Heart left ventricle (tissue), 16 donors: ENCODE measurements around the gene AIMP1. TPM values are rescaled to one million over a fixed set of nuclear protein-coding genes. Genes with fewer than 3 reads are reported as not detected.

Source experiments
- ATAC-seq, 4 donors: fragments of 200-7000 bp; cut with Tn5 transposase; one replicate each; pipeline ENCODE4 v1.9.1; 2020 to 2022; ENCODE audit warnings: moderate library complexity in 4 of 4, mild to moderate bottlenecking in 3 of 4, moderate number of reproducible peaks in 1 of 4
- DNase-seq, 5 donors: peaks; one replicate each; pipeline ENCODE4 v3.0.0-alpha.2; 2020
- H3K27ac ChIP-seq, 12 donors: fragments of 200-600 bp; sonication (generic) in 4 of 12; one replicate each; pipeline versions ENCODE4 v1.5.0 to v1.8.0; 2016 to 2022; ENCODE audit warnings: mild to moderate bottlenecking in 2 of 12
- H3K27me3 ChIP-seq, 9 donors: fragments of 200-600 bp; sonication (generic) in 2 of 9; one replicate each; pipeline versions ENCODE4 v1.5.1 to v1.8.0; 2016 to 2022; ENCODE audit warnings: mild to moderate bottlenecking in 3 of 9
- H3K36me3 ChIP-seq, 9 donors: fragments of 200-600 bp; sonication (generic) in 2 of 9; one replicate each; pipeline versions ENCODE4 v1.5.0 to v1.8.0; 2018 to 2022; ENCODE audit warnings: mild to moderate bottlenecking in 2 of 9
- H3K4me1 ChIP-seq, 12 donors: fragments of 200-600 bp; sonication (generic) in 4 of 12; one replicate each; pipeline versions ENCODE4 v1.5.0 to v1.8.0; 2016 to 2022; ENCODE audit warnings: mild to moderate bottlenecking in 3 of 12
- H3K4me3 ChIP-seq, 12 donors: fragments of 200-600 bp; sonication (generic) in 4 of 12; one replicate each; pipeline versions ENCODE4 v1.5.0 to v1.8.0; 2017 to 2022; ENCODE audit warnings: mild to moderate bottlenecking in 9 of 12, moderate library complexity in 4 of 12
- H3K9me3 ChIP-seq, 12 donors: fragments of 200-600 bp; sonication (generic) in 4 of 12; one replicate each; pipeline versions ENCODE4 v1.5.0 to v1.8.0; 2016 to 2022; ENCODE audit warnings: mild to moderate bottlenecking in 1 of 12
- POLR2A ChIP-seq, 2 donors: fragments of 450-650 bp; IDR thresholded peaks; one replicate each; pipeline ENCODE4 v1.6.1; 2017; ENCODE audit warnings: antibody characterized with exemption in 2 of 2, mild to moderate bottlenecking in 2 of 2, moderate library complexity in 2 of 2
- WGBS, 4 donors: extraction: QIAGEN DNeasy Blood & Tissue Kit in 2 of 4; methylation state at CpG; one replicate each; pipeline versions ENCODE4 v1.1.5 to v1.1.7; 2013 to 2018; 5-methylcytosine and 5-hydroxymethylcytosine counted together
- intact Hi-C, 10 donors: fragments of 100-400 bp; cut with DNase I; formaldehyde crosslinking; loops; one replicate each; pipeline versions ENCODE4 v1.11.1 to v1.14.2; 2022
- polyA plus RNA-seq, 2 donors: library from polyadenylated mRNA; stranded (reverse); fragments of 200-250 nt; gene quantifications; one replicate each; pipeline ENCODE4 v1.2.3, GENCODE V29; 2013
- total RNA-seq, 9 donors: library from RNA; depleted of rRNA in 2 of 9; stranded (reverse); fragments of >200 nt in 2 of 9; fragmentation: NEBNext Ultra II Directional in 3 of 9; extraction: Animal tissue kit (Norgen Biotek cat#: 25700) in 3 of 9; gene quantifications; one replicate each; pipeline versions ENCODE4 v1.1.0 to v1.2.4, GENCODE V29; 2016 to 2023
- TF ChIP-seq, protein P1 (sequence below), 12 donors: fragments of 200-600 bp; sonication (generic) in 4 of 12; IDR thresholded peaks; one replicate each; pipeline versions ENCODE4 v1.5.0 to v1.8.0; 2018 to 2022; ENCODE audit warnings: antibody characterized with exemption in 12 of 12, mild to moderate bottlenecking in 5 of 12
- donor health status: ischemic (EF 13 %, LVEDD 7.1; RV severe dilation, severe dysfunction).
- donor health status: healthy with polysubstance abuse.
- donor health status: DM: no; HTN: yes; CAD: no.
- donor health status: DM: no; HTN: no; CAD: no.
- donor health status: ischemic (EF 25% LVEDD 6.9; RV normal size, moderate dysfunction).
- donor health status: ischemic (EF 25% LVEDD 5.7; RV mildly dilated, moderate dysfunction).
- donor health status: healthy.
- donor health status: DM: yes; HTN: yes; CAD: no.
- donor health status: ischemic (EF 35%, LVEDD 5.7; RV mildly dilated, moderate dysfunction).
- donor health status: nonischemic (EF 11% LVEDD 7.7; RV severe dilation, severe dysfunction).
- donor health status: DM: yes; HTN: yes; CAD: no.
- donor health status: PGD.
- donor health status: ischemic (EF 29% LVEDD 5.4; RV normal size, mild dysfunction).
- donor health status: nonischemic (EF 23%, LVEDD 6.1; RV moderate dilation, normal function).

Gene AIMP1
- total and polyA plus RNA-seq, 11 donors, result 15.6 to 37.7 (median 29.4) TPM

DNA sequence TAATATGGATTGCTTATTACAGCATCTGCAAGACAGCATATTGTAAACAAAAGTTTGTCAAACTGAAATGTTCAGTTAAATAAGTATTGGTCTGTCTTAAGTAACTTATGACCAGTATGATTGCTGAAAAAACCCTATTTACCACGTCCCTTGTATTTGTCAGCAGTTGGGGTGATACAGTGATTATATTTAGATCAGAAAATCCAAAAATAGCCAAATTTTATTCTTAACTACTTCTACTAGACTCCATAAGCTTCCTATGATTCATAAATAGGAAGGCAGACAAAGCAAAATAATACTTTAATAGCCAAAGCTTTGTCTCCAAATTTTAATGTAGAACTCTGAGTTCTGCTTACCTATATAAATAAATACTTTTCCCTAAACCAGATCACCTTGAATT is 45.6 kb upstream of the AIMP1 start:
- Histone ChIP-seq H3K9me3 (no peaks in the 10 kb centered on the region), H3K4me1 (peaks cover 0 to 8% (median 0%) of the 10 kb centered on the region in 12 donors), H3K36me3 (peaks cover 0 to 4% (median 0%) of the 10 kb centered on the region in 9 donors), H3K27ac (no peak overlapping the region), H3K27me3 (no peaks in the 10 kb centered on the region), H3K4me3 (no peak overlapping the region)
- intact Hi-C loops, result no loop called here
- ATAC-seq (no peak), DNase-seq (no peak)
- TF ChIP-seq POLR2A (IDR thresholded peaks at IDR 0.05), result no peak
- TF ChIP-seq, protein P1, sequence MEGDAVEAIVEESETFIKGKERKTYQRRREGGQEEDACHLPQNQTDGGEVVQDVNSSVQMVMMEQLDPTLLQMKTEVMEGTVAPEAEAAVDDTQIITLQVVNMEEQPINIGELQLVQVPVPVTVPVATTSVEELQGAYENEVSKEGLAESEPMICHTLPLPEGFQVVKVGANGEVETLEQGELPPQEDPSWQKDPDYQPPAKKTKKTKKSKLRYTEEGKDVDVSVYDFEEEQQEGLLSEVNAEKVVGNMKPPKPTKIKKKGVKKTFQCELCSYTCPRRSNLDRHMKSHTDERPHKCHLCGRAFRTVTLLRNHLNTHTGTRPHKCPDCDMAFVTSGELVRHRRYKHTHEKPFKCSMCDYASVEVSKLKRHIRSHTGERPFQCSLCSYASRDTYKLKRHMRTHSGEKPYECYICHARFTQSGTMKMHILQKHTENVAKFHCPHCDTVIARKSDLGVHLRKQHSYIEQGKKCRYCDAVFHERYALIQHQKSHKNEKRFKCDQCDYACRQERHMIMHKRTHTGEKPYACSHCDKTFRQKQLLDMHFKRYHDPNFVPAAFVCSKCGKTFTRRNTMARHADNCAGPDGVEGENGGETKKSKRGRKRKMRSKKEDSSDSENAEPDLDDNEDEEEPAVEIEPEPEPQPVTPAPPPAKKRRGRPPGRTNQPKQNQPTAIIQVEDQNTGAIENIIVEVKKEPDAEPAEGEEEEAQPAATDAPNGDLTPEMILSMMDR (IDR thresholded peaks at IDR 0.05), result no peak
- WGBS, 4 donors, result 26 to 47% (median 35%) methylated on average over 1 of the region's 1 CpG

DNA sequence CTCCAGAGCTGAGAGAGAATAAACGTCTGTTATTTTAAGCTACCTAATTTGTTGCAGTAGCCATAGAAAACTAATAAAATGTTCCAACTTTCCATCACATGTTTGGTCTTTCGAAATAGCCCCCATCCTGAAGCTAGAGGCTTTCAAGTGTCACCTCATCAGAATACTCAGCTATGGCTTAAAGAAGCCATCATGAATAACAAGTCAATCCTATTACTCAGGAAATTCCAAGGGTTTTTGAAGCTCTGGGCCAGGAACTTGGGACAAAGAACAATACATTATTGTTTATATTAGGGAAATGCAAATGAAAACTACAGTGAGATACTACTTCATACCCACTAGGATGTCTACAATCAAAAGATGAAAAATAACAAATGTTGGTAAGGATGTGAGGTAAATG is 42.5 kb upstream of the AIMP1 start:
- ATAC-seq, result no peak
- Histone ChIP-seq H3K4me3 (no peak overlapping the region), H3K36me3 (peaks cover 0 to 4% (median 0%) of the 10 kb centered on the region in 9 donors), H3K4me1 (peaks cover 0 to 8% (median 0%) of the 10 kb centered on the region in 12 donors), H3K27ac (no peak overlapping the region), H3K27me3 (no peaks in the 10 kb centered on the region), H3K9me3 (no peaks in the 10 kb centered on the region)
- DNase-seq, result no peak
- TF ChIP-seq, protein P1 (IDR thresholded peaks at IDR 0.05), result no peak
- no peak for TF ChIP-seq POLR2A (IDR thresholded peaks at IDR 0.05)
- 76 to 82% (median 80%) methylated on average over 2 of the region's 2 CpGs for WGBS, 4 donors
- intact Hi-C loops, result no loop called here

DNA sequence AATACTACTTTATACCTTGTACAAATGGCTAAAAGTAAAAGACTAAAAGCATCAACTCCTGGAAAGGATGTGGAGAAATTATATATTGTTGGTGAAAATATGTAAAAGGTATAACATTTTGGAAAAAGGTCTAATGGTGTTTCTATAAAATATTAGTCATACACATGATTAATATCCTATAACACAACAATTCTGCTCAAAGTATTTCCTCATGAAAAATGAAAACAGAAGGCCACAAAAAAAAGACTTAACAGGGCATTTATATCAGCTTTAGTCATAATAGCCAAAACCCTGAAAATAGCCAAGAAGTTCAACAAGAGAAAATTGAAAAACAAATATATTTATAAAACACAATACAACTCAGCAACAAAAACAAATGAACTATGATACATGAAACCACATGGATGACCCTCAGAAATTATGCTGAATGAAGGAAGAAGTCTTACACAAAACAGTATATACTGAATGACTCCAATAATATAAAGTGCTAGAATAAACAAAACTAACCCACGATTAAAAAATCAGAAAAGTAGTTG is 39.1 kb upstream of the AIMP1 start:
- TF ChIP-seq POLR2A (IDR thresholded peaks at IDR 0.05), result no peak
- TF ChIP-seq, protein P1 (IDR thresholded peaks at IDR 0.05), result no peak
- intact Hi-C loops, result no loop called here
- H3K36me3 ChIP-seq, result peaks cover 0 to 4% (median 0%) of the 10 kb centered on the region in 9 donors

DNA sequence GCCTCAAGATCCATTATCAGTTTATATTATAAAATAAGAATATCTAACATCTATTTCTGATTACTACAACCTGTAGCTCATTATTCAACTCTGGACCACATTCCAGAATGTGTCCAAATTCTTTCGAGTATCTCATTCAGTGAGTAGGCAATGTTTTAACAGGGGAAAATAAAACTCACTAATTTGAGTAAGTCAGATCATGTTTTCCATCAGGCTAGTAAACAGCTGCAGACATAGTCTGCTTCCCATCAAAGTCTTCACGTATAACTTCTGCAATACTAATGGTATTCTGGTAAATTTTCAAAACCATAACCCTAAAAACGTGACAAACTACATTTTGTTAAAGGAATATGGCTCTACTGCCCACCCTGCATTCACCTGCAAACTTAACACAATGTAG is 32.1 kb upstream of the AIMP1 start:
- DNase-seq (no peak), ATAC-seq (no peak)
- Histone ChIP-seq H3K4me1 (peaks cover 0 to 9% (median 0%) of the 10 kb centered on the region in 12 donors), H3K27me3 (no peaks in the 10 kb centered on the region), H3K36me3 (peaks cover 0 to 16% (median 11%) of the 10 kb centered on the region in 9 donors), H3K4me3 (no peak overlapping the region), H3K9me3 (no peaks in the 10 kb centered on the region), H3K27ac (no peak overlapping the region)
- TF ChIP-seq, protein P1 (IDR thresholded peaks at IDR 0.05), result no peak
- TF ChIP-seq POLR2A (IDR thresholded peaks at IDR 0.05), result no peak
- WGBS, 4 donors, result 70 to 74% (median 73%) methylated on average over 3 of the region's 3 CpGs
- intact Hi-C loops, result no loop called here

More for the DNA sequence above, 39.1 kb upstream of the AIMP1 start:
- 76 to 87% (median 82%) methylated on average over 1 of the region's 1 CpG for WGBS, 4 donors
- Histone ChIP-seq H3K27me3 (no peaks in the 10 kb centered on the region), H3K27ac (no peak overlapping the region), H3K4me1 (no peaks in the 10 kb centered on the region), H3K9me3 (no peaks in the 10 kb centered on the region), H3K4me3 (no peak overlapping the region)
- DNase-seq (no peak), ATAC-seq (no peak)
